SK-N-SH (cell line): Measurements from ENCODE around the gene ITGB8. TPM values are rescaled to one million over a fixed set of nuclear protein-coding genes. Genes with fewer than 3 reads are reported as not detected.

Experiments used
- CTCF ChIA-PET: fragments of 300-600, 350-600 bp; formaldehyde crosslinking; extraction: SDS; loops from one replicate; lab custom pipeline; 2021; lab: Yijun Ruan, JAX
- POLR2A ChIA-PET: fragments of 350-600 bp; sonication (Branson Sonifier 250); formaldehyde crosslinking; extraction: SDS; loops from one replicate; lab custom pipeline; 2020; ENCODE audit warnings: antibody characterized with exemption, inconsistent platforms; lab: Yijun Ruan, JAX
- DNase-seq: peaks from one replicate; pipeline ENCODE4 v3.0.0; 2012
- H2AFZ ChIP-seq: fragments of 200-600 bp; sonication (generic); 2 replicates; pipeline ENCODE4 v1.8.1; 2016; ENCODE audit warnings: antibody characterized with exemption, mild to moderate bottlenecking, low read depth
- H3F3A ChIP-seq: fragments of 200-600 bp; sonication (generic); replicated peaks from 2 replicates; pipeline ENCODE3; 2016; ENCODE audit warnings: antibody characterized with exemption, mild to moderate bottlenecking; ENCODE audit not compliant: insufficient read depth
- H3K27ac ChIP-seq, 2 experiments: fragments of 200-500 bp in 1 of 2; fragments of 200-600 bp in 1 of 2; sonication (Bioruptor generic) in 1 of 2; sonication (generic), shearing (Covaris generic) in 1 of 2; 2 replicates each; pipeline versions ENCODE4 v1.5.1 to v1.6.1; 2014 to 2016; ENCODE audit warnings: low read depth in 2 of 2, inconsistent platforms in 1 of 2, low read length in 1 of 2, mild to moderate bottlenecking in 1 of 2, mixed read lengths in 1 of 2
- H3K27me3 ChIP-seq: fragments of 200-600 bp; sonication (generic), shearing (Covaris generic); 2 replicates; pipeline ENCODE4 v1.6.1; 2016; ENCODE audit warnings: mixed run types; ENCODE audit not compliant: insufficient read depth
- H3K36me3 ChIP-seq, 2 experiments: fragments of 200-500 bp in 1 of 2; fragments of 200-600 bp in 1 of 2; sonication (Bioruptor generic) in 1 of 2; sonication (generic) in 1 of 2; replicated peaks in 1 of 2; 2 replicates each; pipeline versions ENCODE3 to v1.5.1; 2014 to 2016; ENCODE audit warnings: low read length in 1 of 2, mild to moderate bottlenecking in 1 of 2; ENCODE audit not compliant: insufficient read depth in 2 of 2, control insufficient read depth in 1 of 2
- H3K4me1 ChIP-seq, 2 experiments: fragments of 200-500 bp in 1 of 2; fragments of 200-600 bp in 1 of 2; sonication (Bioruptor generic) in 1 of 2; sonication (generic), shearing (Covaris generic) in 1 of 2; 2 replicates each; pipeline versions ENCODE4 v1.5.1 to v1.6.1; 2014 to 2016; ENCODE audit warnings: low read depth in 1 of 2, low read length in 1 of 2, mixed run types in 1 of 2; ENCODE audit not compliant: insufficient read depth in 2 of 2, control insufficient read depth in 1 of 2
- H3K4me2 ChIP-seq: fragments of 200-600 bp; sonication (generic), shearing (Covaris generic); 2 replicates; pipeline ENCODE4 v1.6.1; 2017; ENCODE audit warnings: mixed run types
- H3K4me3 ChIP-seq, 2 experiments: fragments of 200-500 bp in 1 of 2; fragments of 200-600 bp in 1 of 2; sonication (Bioruptor generic) in 1 of 2; sonication (generic), shearing (Covaris generic) in 1 of 2; 2 replicates each; pipeline versions ENCODE4 v1.5.1 to v1.8.1; 2014 to 2016; ENCODE audit warnings: low read depth in 2 of 2, inconsistent platforms in 1 of 2, low read length in 1 of 2, mild to moderate bottlenecking in 1 of 2, mixed read lengths in 1 of 2, moderate library complexity in 1 of 2
- H3K79me2 ChIP-seq: fragments of 200-600 bp; sonication (generic); 2 replicates; pipeline ENCODE4 v1.8.1; 2017; ENCODE audit warnings: mild to moderate bottlenecking; ENCODE audit not compliant: insufficient read depth
- H3K9ac ChIP-seq: fragments of 200-600 bp; sonication (generic); 2 replicates; pipeline ENCODE4 v1.6.1; 2017; ENCODE audit warnings: mixed run types
- H3K9me2 ChIP-seq: fragments of 200-600 bp; sonication (generic); 2 replicates; pipeline ENCODE4 v1.6.1; 2017; ENCODE audit warnings: mixed run types
- H3K9me3 ChIP-seq: fragments of 200-600 bp; sonication (generic); 2 replicates; pipeline ENCODE4 v1.6.1; 2017; ENCODE audit warnings: mixed run types, mild to moderate bottlenecking, moderate library complexity
- H4K20me1 ChIP-seq: fragments of 200-600 bp; sonication (generic); 2 replicates; pipeline ENCODE4 v1.6.1; 2017; ENCODE audit warnings: mild to moderate bottlenecking, mixed run types; ENCODE audit not compliant: insufficient read depth
- ELF1 ChIP-seq: IDR thresholded peaks from 2 replicates; pipeline ENCODE4 v1.4.0; 2012
- FOSL2 ChIP-seq: IDR thresholded peaks from 2 replicates; pipeline ENCODE4 v1.4.0; 2012; ENCODE audit warnings: low read depth, mild to moderate bottlenecking, moderate library complexity, borderline replicate concordance
- FOXJ3 ChIP-seq: sonication (generic); formaldehyde crosslinking; IDR thresholded peaks from 2 replicates; pipeline ENCODE4 v1.5.1; 2020; ENCODE audit warnings: mild to moderate bottlenecking, missing genetic modification reagents
- JUND ChIP-seq: IDR thresholded peaks from 2 replicates; pipeline ENCODE4 v1.4.0; 2012
- NFIC ChIP-seq: IDR thresholded peaks from 2 replicates; pipeline ENCODE4 v1.4.0; 2012; ENCODE audit warnings: borderline replicate concordance
- PBX3 ChIP-seq: IDR thresholded peaks from 2 replicates; pipeline ENCODE4; 2012
- POLR2AphosphoS5 ChIP-seq: IDR thresholded peaks from 2 replicates; pipeline ENCODE4 v1.6.1; 2012; ENCODE audit warnings: low read depth, low read length
- RCOR1 ChIP-seq: fragments of 150-350 bp; IDR thresholded peaks from 2 replicates; pipeline ENCODE4 v1.6.1; 2017; ENCODE audit warnings: antibody characterized with exemption, low read length
- REST ChIP-seq: IDR thresholded peaks from 2 replicates; pipeline ENCODE4 v1.6.1; 2012; ENCODE audit warnings: mild to moderate bottlenecking, low read depth, low read length, moderate library complexity
- RFX5 ChIP-seq: IDR thresholded peaks from 2 replicates; pipeline ENCODE4 v1.6.1; 2012; ENCODE audit warnings: mild to moderate bottlenecking, improper control_type of control experiment, low read length
- RXRA ChIP-seq: IDR thresholded peaks from 2 replicates; pipeline ENCODE4 v1.4.0; 2012; ENCODE audit warnings: low read depth, mild to moderate bottlenecking, borderline replicate concordance
- SIN3A ChIP-seq: IDR thresholded peaks from 2 replicates; pipeline ENCODE4 v1.6.1; 2012; ENCODE audit warnings: low read depth, mild to moderate bottlenecking, low read length, moderate library complexity, borderline replicate concordance
- SMC3 ChIP-seq: IDR thresholded peaks from 2 replicates; pipeline ENCODE4 v1.6.1; 2012; ENCODE audit warnings: low read depth, low read length, improper control_type of control experiment
- TCF12 ChIP-seq: IDR thresholded peaks from 2 replicates; pipeline ENCODE4 v1.4.0; 2012
- ZBTB33 ChIP-seq: IDR thresholded peaks from 2 replicates; pipeline ENCODE4 v1.4.0; 2012; ENCODE audit warnings: low read depth, borderline replicate concordance
- WGBS: methylation state at CpG from one replicate; pipeline ENCODE4 v1.1.6; 2017; ENCODE audit warnings: low lambda C conversion rate; 5-methylcytosine and 5-hydroxymethylcytosine counted together
- polyA plus RNA-seq, 3 experiments: library from polyadenylated mRNA; depleted of rRNA; stranded (reverse); fragments of >200 nt; gene quantifications; 2 replicates each; pipeline ENCODE4 v1.2.3, GENCODE V29; 2012

The ITGB8 gene
- polyA plus RNA-seq, 1 of the 3 experiments (the other 2 are of a cell fraction), result 0.62 TPM

GRCh38 chr7:20424500-20424899 is 93.8 kb downstream of the ITGB8 start:
- Histone ChIP-seq H3K4me3 (no peak overlapping the region), H3K36me3 (no peaks in the 10 kb centered on the region), H3K9ac (no peak overlapping the region), H3K79me2 (no peaks in the 10 kb centered on the region), H3K4me2 (no peak overlapping the region), H3F3A (no peaks in the 10 kb centered on the region), H3K9me2 (no peaks in the 10 kb centered on the region), H4K20me1 (no peaks in the 10 kb centered on the region), H3K27ac (no peak overlapping the region), H3K4me1 (no peaks in the 10 kb centered on the region), H2AFZ (no peak overlapping the region), H3K27me3 (no peaks in the 10 kb centered on the region), H3K9me3 (no peaks in the 10 kb centered on the region)
- TF ChIP-seq POLR2AphosphoS5 (no peak), ZBTB33 (no peak), ELF1 (no peak), PBX3 (no peak), SIN3A (no peak), NFIC (no peak), RCOR1 (no peak), FOXJ3 (CRISPR knock-in tag) (no peak), RFX5 (no peak), RXRA (no peak), REST (no peak), SMC3 (no peak), FOSL2 (no peak), TCF12 (no peak), JUND (no peak)
- DNase-seq, result no peak
- WGBS, result 61% methylated on average over 6 of the region's 6 CpGs
- CTCF ChIA-PET, result interaction anchor here (0.6 to 1.9 kb wide), 3 partner anchors 10 to 1569 kb away, joined by 3 to 6 read pairs (median 3); no protein-coding TSS in a partner anchor
- POLR2A ChIA-PET, result no interaction called here
